Kidney capillary endothelial cell (primary cell): ENCODE data around the gene LIN9.
"Not testable (repeated sequence)": the region's sequence is repeated elsewhere in the genome, so short reads cannot be mapped to it uniquely, and the experiment has no call there.

ENCODE experiments used
- DNase-seq: peaks from one replicate; pipeline ENCODE4 v3.0.0-alpha.2; 2018; ENCODE audit warnings: low spot score

Gene LIN9

DNA sequence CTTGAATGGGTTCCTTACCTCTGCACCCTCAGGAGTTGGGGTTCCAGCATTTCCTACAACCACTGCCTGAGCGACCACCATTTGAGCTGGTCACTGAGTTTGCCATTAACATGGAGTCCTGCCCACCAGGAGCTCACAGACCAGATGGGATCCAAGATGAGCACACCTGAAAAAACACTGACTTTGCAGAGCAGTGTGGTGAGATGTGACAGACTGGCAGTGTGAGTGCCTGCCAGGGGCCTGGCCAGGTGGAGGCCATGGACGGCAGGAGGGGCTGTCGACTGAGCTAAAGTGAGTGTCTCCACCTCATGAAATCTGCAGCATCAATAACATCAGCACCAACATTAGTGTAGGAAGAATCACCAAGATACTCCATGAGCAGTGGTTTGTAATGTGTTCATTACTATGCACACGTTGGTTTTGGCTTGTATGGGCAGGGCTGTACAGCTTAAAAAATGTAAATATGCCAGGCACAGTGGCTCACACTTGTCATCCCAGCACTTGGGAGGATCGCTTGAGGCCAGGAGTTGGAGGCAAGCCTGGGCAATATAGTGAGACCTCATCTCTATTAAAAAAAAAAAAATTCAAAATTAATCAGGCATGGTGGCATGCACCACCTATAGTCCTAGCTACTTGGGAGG is 97.7 kb downstream of the LIN9 start:
- DNase-seq = no peak

DNA sequence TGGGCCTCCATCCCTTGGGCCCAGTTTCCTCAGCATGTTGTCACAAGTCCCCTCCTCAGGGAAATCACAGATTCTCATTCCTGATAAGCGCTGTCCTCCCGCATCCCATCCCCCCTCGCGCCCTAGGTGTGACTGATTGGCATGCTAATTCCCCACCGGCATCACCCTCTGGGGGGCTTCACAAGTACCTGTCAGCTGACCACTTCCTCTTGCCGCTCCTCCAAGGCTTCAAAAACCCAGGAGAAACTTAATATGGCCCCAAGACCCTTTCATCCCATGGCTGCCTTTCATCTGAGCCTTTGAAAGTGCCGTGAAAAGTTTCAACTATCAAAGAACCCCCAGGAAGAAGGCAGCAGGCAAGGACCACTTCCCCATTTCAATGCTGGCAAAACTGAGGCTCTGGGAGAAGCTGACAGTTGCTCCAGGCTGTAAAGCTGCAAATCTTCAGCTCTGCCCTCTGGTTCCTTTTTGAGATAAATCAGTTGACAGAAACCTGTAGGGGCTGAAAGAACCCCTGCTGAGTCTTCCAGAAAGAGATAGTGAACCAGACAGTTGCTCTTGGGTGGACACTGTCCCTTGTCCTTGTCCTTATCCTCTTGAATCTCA is 98.3 kb downstream of the LIN9 start:
- DNase-seq = no peak

DNA sequence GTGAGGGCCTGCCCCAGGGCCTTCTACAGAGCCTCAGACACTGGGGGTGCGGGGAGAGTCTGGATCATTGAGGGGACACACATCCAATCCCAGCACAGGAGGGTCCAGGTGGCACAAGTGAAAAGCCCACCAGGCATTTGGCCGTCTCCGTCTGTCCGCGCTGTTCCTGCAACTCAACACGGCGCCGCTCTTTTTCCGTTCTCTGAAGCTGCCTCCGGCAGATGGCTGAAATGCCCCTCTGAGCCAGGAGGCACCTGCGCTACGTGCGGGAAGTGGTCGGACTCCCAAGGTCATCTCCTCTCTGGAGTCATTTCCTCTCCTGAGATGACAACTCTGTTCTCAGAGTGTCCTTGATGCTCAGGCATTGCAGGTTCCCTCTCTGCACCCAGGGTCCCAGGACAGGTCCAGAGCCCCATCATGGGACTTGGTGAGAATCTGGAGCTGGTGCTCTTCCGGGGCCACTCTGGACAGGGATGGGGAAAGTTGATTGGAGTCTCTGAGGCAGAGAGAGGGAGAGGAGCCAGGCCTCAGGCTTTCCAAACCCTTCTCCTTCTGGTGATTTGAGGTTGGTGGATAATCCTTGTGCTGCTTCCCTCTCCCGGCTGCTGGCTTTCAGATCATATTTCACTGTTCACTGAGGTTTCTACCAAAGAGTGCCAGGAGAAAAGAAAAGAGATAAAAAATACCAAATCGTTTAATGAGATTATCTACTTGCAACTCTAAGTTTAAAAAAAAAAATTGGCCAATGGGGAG is 99.5 kb downstream of the LIN9 start:
- DNase-seq = no peak

DNA sequence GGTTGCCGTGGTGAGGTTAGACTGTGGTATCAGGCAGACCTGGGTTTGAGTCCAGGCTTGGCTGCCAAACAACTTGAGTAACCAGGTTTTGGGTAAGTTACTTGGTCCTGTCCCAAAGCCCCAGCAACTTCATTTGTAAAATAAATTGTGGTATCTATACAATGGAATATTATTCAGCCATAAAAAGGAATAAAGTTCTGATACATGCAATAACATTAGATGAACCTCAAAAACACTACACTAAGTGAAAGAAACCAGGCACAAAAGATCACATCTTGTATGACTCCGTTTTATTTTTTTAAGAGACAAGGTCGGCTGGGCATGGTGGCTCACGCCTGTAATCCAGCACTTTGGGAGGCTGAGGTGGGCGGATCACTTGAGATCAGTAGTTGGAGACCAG is 101.9 kb downstream of the LIN9 start:
- DNase-seq = no peak

DNA sequence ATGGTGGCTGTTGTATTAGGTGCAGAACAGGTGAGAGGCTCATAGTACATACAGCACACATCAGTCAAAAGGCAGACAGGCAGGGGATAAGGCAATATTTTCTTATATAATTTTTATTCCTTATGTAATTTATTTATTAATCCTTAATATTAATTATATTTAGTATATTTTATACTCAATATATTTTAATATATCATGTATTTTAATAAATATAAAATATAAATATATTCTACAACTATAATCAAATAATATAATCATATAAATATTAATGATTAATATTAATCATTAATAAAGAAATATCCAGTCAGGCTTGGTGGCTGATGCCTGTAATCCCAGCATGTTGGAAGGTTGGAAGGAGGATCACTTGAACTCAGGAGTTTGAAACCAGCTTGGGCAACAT is 104.8 kb downstream of the LIN9 start:
- no peak for DNase-seq

DNA sequence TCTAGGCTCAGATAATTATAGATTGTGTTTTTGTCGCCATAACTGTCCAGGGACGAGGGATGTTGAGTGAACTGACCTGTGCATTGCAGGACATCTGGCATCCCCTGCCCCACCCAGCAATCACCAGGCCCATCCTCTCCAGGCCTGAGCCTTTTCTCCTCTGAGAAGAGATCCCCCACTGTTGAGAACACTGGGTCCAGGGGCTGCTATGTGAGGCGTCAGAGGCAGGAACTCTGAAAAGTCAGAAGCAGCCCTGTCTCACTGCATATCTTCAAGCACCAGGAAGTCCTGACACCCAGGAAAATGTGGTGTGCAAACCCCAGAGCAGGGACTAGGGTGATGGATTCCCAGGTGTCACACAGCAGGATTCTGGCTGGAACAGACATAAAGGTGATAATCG is 105.3 kb downstream of the LIN9 start:
- DNase-seq = no peak

DNA sequence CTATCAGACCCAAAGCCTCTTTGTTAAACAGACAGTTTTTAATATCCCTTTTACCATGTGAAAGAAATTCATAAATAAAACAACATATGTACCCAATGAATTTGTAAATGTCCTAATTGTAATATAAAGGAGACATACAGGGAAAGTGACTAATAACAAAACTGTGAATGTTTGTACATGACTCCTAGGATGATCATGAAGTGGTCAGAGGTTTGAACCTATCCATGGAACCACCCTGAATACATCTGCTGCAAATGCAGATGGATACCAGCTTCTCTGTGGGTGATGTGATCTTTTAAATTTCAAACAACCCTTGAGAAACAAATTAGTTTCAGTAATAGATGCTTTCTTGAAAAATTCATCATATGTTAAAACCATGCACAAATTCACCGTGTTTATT is 105.7 kb downstream of the LIN9 start:
- DNase-seq = no peak

DNA sequence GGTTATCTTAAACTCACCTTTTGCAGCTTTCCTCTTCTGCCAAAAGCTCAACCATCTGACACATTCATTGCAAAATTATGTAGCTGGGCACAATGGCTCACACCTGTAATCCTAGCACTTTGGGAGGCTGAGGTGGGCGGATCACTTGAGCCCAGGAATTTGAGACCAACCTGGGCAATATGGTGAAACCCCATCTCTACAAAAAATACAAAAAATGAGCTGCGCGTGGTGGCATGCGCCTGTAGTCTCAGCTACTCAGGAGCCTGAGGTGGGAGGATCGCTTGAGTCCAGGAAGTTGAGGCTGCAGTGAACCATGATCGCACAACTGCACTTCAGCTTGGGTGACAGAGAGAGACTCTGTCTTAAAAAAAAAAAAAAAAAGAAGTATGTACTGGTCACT is 106.3 kb downstream of the LIN9 start:
- not testable (repeated sequence) for DNase-seq

DNA sequence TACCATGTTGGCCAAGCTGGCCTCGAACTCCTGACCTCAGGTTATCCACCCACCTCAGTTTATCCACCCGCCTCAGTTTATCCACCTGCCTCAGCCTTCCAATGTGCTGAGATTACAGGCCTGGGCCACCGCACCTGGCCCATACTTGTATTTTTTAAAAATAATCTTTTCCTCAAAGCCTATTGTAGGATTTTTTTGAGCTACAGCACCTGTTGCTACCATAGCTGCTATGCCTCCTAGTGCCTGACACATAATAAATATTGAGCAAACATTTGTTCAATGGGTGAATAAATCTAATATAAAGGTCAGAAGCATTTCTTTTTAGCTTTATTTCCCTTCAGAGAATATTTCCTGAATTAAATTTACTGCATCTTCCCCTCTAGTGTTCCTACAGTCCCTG is 106.7 kb downstream of the LIN9 start:
- DNase-seq = no peak

DNA sequence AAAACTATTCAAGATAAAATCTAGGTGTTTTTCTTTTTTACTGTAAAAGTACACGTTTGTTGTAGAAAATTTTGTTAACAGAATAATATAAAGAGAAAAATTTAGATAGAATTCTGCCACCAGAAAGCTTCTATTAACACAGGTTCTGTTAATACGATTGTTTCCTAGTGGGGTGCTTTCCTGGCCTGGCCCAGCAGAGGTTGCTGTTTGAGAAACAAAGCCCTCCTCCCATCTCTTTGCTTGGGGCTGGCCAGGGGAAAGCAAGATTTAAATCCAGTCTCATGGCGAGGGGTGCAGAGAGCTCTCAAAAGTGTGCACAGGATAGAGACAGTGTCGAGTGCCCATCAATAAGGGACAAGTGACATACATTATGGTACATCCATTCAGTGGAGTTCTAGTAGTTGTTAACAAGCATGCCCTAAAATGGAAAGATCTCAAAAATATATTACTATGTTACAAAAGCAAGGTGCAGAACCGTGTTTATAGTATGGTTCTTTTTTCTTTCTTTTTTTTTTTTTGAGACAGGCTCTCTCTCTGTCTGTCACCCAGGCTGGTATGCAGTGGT is 107.9 kb downstream of the LIN9 start:
- DNase-seq = no peak

DNA sequence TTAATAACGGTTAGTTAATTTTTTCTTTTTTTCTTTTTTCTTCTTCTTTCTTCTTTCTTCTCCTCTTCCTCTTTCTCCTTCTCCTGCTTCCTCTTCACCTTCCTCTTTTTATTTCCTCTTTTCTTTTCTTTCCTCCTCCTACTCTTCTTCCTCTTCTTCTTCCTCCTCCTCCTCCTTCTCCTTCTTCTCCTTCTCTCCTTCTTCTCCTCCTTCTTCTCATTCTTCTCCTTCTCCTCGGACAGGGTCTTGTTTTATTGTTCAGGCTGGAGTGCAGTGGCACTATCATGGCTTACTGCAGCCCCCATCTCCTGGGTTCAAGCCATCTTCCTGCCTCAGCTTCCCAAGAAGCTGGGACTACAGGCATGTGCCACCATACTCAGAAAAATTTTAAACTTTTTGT is 109.0 kb downstream of the LIN9 start:
- DNase-seq = no peak

DNA sequence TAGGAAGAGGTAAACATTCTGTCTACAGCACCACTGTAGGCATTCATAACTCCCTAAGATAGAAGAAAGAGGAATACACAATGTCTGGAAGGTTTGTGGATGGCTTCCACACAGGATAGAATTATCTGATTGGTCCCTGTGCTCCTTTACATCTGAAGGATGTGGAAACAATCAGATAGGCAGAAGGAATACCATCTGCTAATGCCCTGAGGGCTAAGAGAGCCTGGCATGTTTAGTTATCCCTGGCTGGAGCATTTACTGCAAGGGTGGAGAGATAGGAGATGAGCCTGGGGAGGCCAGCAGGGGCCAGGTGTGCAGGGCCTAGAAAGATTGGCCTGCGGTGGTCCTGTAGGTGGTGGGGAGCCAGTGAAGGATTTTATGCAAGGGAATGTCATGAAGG is 113.8 kb downstream of the LIN9 start:
- no peak for DNase-seq

DNA sequence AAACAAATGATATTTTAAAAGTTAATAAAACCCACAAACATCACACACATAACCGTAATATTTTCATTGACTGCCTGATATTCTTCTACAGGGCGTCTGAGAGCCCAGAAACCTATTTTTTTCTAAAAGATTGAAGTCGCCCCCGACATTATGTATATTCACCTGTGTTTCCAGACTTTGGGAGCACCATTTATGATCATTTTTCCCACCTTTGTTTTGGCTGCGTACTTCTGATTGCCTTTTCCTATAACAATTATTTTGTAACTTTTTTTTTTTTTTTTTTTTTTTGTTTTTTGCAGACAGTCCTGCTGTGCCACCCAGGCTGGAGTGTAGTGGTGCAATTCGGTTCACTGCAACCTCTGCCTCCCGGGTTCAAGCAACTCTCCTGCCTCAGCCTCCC is 121.6 kb downstream of the LIN9 start:
- no peak for DNase-seq

DNA sequence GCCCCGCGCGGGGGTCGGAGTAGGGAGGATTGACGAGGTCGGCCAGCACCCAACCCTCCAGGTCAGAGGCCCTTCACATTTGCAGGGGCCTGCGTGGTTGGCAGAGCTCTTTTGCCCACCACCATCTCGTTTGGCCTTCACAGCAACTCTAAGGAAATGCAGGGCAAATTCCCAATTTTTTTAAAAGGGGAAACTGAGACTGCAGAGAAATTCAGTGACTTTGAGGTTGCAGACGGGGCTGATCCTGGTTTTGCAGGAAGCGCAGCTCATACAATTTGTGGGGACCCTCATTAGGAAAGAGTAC is 122.0 kb downstream of the LIN9 start:
- DNase-seq = no peak

DNA sequence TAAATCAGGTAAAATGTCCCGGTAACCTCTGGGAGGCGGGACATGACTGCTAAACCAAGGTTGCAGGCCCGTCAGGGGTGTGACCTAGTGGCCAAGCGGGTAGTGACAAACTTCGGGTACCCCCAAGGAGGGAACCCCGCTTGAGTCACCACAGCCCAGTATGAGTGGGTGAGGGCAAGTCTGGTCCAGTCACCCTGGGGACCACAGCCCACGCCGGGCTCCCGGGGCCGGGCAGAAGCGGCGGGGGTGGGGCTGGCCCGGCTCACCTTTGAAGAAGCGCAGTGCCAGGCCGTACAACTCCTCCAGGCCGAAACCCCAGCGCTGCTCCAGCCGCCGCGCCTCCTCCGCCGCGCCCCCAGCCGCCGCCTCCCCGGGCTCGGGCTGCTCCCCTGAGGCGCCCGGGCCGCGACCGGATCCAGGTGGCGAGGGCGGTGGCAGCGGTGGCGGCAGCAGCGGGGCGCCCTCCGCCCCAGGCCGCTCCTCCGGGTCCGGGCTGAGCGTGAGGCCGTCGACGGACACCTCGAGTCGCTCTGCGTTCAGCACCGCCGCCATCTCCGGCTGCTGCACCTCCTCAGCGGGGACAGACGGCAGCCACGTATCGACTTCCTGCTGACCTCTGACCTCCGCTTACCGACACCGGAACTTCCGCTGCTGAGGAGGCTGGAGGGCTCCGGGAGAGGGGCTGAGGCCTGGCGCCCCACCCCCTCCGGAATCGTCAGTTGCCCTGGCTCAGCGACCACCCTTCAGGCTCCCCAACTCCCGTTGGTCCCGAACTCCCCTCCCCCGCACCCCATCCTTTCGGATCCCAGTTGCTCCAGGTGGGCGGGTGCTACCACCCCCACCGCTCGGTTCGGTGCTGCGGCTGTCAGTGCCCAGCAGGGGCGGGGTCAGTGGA is 122.6 kb downstream of the LIN9 start, which contains the start of gene ACBD3:
ACBD3 (minus strand) TSS at position 618 of the 895 bp plus-strand sequence; CDS start at position 552, 66 bp downstream.
- peak; percentile 82 for DNase-seq

DNA sequence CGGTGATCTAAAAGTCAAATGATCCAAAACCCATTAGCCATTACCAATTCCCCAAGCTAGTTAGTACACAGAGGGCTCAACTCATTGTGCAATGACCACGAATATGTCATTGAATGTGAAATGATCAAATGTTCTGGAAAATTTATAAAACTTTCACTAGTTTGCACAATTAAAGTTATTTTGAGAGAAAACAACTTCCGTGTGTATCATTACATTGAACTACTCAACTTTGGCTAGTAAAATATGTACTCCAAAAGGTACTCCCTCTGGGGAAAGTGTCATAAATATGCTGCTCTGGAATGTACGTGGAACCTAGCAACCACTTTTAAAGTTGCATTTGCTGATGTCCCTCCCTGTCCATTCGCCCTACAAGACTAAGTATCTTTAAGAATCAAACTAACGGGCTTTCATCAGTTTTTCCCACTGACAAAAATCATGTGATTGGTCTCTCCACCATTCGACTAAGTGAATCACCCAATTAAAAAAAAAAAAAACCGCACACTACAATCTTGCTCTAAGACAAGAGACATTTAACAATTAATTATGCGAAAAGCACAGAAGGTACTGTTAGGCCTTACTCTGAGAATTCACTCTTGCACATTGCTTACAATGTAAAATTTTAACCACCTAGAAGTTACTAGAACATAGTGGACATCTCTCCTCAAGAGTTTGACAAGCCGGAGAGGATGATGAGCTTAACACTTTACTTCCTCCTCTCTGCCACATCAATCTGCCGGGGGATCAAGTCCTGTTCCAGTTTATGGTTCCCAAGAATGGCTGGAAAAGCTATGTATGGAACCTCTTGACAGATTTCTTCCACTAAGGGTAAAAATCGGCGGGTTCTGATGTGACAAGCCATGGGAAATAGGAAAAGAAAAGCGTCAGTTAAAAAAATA is 123.6 kb downstream of the LIN9 start:
- peak; percentile 11 for DNase-seq

DNA sequence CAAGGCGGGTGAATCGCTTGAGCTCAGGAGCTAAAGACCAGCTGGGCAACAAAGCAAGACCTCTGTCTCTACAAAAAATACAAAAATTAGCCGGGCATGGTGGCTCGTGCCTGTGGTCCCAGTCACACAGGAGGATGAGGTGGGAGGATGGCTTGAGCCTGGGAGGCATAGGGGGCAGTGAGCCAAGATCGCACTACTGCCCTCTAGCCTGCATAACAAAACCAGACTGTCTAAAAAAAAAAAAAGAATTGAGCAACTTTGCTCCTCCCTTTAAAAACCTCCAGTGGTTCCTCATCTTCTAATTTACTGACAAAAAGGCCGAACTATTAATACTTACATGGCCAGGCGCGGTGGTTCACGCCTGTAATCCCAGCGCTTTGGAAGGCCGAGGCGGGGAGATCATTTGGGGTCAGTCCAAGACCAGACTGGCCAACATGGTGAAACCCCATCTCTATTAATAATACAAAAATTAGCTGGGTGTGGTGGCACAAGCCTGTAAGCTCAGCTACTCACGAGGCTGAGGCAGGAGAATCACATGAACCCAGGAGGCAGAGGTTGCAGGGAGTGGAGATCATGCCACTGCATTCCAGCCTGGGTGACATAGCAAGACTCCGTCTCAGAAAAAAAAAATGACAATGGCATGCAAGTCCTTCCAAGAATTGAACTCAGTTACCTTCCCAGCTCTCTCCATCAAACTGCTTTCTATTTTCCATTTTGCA is 126.8 kb downstream of the LIN9 start:
- no peak for DNase-seq
